GM12875 (cell line): ENCODE results near the gene PLEKHA7.

Source experiments
- H3K4me3 ChIP-seq: one replicate; pipeline ENCODE4 v1.5.1; 2011; ENCODE audit warnings: low read depth, low read length, control low read depth
- CTCF ChIP-seq: IDR thresholded peaks from 2 replicates; pipeline ENCODE4 v1.5.1; 2011; ENCODE audit warnings: low read depth, mild to moderate bottlenecking, control low read depth, inconsistent platforms, low read length, moderate library complexity, borderline replicate concordance; ENCODE audit not compliant: insufficient read depth

Gene PLEKHA7

DNA sequence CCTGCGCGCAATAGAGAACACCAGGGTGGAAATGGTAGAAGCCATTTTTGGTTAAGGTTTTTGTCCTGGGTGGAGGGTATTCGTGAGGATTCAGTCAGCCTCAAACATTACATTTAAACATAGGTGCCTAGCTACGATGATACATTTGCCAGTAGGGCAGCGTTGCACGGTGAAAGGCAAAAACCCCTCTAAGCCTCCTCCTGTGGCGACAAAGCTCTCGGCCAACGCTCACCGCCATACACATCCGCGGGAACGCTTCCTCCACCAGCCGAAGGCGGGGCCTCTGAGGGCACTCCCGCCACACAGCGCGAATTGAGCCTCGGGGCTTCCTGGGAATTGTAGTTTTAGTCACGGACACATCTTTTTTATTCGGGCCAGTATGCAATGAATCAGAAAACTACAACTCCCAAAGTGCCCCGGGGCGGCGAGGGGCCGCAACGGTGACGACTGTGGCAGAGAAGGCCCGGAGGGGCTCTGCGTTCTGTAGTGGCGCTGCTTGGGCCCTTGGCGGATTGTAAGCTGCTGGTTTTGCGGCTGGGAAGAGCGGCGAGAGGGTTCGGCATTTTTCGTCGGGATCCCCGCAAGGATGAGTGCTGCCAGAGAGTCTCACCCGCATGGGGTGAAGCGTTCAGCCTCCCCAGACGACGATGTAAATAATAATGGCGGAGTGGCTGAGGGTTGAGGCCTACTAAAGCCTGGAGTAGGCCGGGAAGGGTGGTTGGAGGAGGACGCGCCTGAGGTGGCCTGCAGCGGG, 275.8 kb downstream of the PLEKHA7 start, which contains the start of gene C11orf58:
TSS of gene C11orf58 (plus strand) at position 455 of the 754 bp plus-strand sequence. CDS start at position 587, 132 bp downstream.
- H3K4me3 ChIP-seq, result peak within 1 kb of the TSS; percentile 85
- TF ChIP-seq CTCF, result no peak

GRCh38 chr11:16737818-16738192, 276.4 kb downstream of the PLEKHA7 start:
- H3K4me3 ChIP-seq, result peak overlapping the region; percentile 85
- TF ChIP-seq CTCF, result no peak
